ENCODE results near the gene LMF1. TPM values are rescaled to one million over a fixed set of nuclear protein-coding genes. Genes with fewer than 3 reads are reported as not detected.

The LMF1 gene
- total RNA-seq, 1 donor from 2014 or later: 32.1 TPM

DNA sequence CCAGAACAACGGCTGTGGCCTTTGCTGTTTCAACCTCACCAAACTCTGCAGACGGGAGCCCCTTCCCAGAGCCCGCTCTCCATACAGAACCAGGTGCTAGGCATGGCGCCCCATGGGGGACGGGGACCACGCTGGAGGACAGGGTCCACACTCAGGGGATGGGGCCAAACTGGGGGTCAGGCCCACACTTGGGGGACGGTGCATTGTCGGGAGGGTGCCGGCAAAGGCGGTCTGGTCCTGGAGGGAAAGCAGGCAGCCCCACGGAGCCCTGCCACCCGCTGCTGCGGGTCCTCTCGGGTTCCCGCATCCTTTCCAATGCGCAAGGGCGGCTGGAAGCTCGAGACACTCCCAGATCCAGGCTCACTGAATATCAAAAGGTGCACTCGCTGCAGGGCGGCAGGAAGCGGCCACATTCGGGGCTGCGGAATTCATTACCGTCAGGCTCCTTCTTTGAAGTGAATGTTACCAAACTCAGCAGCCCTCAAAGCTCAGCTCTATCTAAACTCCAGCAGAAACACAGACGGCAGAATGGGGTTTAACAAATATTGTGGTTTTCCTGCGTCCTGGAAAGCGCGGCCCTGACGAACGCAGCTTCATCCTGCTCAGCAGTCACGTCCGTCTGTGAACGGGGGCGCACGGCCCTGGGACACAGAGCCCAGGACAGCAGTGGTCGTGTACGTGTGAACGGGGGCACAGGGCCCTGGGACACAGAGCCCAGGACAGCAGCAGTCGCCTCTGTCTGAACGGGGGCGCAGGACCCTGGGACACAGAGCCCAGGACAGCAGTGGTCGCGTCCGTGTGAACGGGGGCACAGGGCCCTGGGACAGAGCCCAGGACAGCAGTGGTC lies 41.3 kb downstream of the LMF1 start:
- no peak for DNase-seq (ENCODE audit: low spot score)

DNA sequence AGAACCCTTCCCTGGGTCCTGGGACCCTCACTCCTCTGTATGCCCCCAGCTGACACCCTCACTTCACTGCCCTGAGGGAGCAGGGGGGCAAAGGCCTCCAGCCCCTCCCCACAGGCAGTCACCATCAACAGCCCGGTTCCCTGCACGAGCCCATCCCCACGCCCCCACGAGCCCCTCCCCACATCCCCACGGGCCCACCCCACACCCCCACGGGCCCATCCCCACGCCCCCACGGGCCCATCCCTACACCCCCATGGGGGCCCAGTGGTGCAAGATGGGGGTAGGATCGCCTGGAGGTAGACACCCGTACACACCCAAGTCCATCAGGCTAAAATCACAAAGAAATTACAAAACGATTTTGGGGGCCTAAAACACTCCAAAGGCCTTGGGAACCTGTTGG lies 42.3 kb downstream of the LMF1 start:
- no peak for DNase-seq (ENCODE audit: low spot score)

- DNase-seq (ENCODE audit: low spot score): no peak
Measured at GRCh38 chr16:927931-928330, 42.9 kb downstream of the LMF1 start.

- DNase-seq (ENCODE audit: low spot score): no peak
Measured at GRCh38 chr16:927406-927805, 43.4 kb downstream of the LMF1 start.

DNA sequence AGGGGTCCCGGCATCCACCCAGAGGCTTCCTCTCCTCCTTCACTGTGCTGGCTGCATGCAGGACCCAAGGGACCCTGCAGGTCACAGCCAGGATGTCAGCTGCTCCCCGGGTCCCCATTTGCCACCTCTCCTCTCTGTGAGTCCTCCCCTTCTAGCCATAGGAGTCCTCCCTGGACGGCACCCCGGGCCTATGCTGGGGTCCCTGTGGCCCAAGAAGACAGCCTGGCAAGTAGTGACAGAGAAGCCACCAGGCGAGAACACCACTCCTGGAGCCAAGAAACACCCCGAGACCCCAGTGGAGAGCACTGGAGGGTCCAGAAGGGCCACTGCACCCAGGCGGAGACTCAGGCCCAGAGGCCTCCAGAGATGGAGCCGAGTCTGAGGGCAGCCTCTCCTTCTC lies 44.1 kb downstream of the LMF1 start:
- DNase-seq (ENCODE audit: low spot score): no peak

DNA sequence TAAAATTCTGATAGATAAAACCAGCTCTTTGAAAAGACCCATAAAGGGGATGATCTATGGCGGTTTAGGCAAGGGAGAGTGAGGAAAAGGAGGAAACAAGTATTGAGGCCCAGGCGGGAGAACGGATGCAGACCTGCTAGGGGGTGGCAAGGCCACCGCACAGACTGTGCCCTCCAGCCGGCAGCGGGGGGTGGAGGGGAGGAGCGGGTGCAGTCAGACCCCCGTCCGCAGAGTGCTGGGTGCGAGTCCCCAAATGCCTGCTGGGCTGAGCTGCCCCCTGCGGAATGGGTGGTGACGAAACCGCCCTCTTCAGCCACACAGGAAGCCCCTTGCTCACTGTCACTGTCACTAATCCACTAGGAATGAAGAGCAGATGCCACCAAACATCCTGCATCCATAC lies 46.0 kb downstream of the LMF1 start:
- DNase-seq (ENCODE audit: low spot score): no peak

GRCh38 chr16:924063-924462 lies 46.7 kb downstream of the LMF1 start:
- no peak for DNase-seq (ENCODE audit: low spot score)

GRCh38 chr16:923184-923583 lies 47.6 kb downstream of the LMF1 start:
- no peak for DNase-seq (ENCODE audit: low spot score)

- no peak for DNase-seq (ENCODE audit: low spot score)
Measured at GRCh38 chr16:922051-922450, 48.7 kb downstream of the LMF1 start.

- DNase-seq (ENCODE audit: low spot score): no peak
Measured at GRCh38 chr16:921321-921905, 49.4 kb downstream of the LMF1 start.

- DNase-seq (ENCODE audit: low spot score): no peak
Measured at GRCh38 chr16:920717-921116, 50.1 kb downstream of the LMF1 start.

GRCh38 chr16:920051-920681 lies 50.6 kb downstream of the LMF1 start:
- no peak for DNase-seq (ENCODE audit: low spot score)

DNA sequence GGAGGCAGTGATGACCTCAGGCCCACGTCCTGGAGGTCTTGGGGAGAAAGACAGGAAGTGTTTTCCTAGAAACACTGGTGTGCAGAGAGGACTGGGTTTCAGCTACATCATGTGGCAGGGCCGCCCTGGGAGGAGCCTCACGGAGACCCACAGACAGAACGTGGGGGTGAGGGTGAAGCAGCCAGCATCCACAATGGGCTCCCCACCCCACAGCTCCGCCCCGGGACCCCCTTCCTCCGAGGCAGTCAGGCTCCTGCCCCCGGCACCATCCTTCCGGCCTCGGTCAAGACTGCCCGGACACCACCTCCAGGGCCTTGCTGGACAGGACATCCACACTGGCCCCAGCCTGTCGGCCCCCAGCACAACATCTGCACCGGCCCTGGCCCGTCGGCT lies 51.1 kb downstream of the LMF1 start:
- DNase-seq (ENCODE audit: low spot score): no peak

GRCh38 chr16:918741-919657 lies 51.8 kb downstream of the LMF1 start:
- no peak for DNase-seq (ENCODE audit: low spot score)

- no peak for DNase-seq (ENCODE audit: low spot score)
Measured at GRCh38 chr16:918068-918467, 52.7 kb downstream of the LMF1 start.

DNA sequence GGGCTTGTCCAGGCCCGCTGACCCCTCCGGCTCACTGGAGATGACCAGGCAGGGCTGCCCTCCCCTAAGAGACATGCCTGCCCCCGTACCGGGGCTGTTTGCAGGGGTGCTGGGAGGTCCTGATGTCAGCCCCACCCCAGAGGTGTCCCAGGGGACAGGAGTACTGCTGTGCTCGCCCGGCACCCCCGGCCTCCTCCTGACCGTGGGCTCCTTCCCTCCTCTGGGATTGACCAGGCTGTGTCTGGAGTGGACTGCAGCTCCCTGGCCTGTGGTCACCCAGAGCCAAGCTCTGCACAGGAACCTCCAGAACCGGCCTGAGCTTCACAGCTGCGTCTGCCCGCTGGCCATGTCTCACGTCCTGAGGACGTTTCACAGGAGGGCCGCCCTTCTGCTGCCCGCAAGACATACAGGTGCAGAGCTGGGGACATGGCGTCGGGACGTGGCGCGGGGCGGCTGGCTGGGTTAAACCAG lies 53.2 kb downstream of the LMF1 start:
- no peak for DNase-seq (ENCODE audit: low spot score)

DNA sequence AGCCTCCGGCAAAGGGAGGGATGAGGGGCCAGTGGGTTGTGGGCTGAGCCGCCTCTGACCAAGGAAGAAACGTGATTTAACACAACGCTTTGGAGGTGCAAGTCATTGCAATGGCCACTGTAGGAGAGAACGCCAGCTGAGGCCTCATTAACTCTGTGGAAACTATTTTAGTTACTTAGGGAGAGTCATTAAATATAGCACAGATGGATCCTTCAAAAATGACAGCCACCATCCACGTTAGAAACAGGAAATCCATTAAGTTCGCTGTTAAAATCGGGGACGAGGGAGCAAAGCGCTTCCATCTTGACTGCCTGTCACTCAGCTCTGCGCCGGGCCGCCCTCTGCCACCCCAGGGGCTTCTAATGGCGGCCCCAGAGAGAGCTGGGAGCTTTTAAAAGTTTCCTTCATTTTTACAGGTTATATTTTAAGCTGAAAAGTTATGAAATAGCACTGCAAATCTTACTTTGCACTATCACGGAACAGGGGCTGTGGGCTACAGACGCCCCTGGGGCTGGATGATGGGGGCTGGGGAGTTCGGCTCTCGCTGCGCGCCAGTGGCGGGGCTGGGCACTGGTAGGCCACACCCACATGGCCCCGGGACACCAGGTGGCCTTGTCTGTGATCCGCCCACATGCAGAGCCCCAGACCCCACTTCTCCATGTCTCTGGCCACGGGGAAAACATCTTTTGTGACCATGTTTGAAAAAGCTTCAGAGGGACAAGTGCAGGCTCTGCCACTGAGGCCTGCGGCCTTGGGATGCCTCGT lies 54.6 kb downstream of the LMF1 start:
- no peak for DNase-seq (ENCODE audit: low spot score)

- DNase-seq (ENCODE audit: low spot score): no peak
Measured at GRCh38 chr16:915546-915945, 55.2 kb downstream of the LMF1 start.

- DNase-seq (ENCODE audit: low spot score): no peak
Measured at GRCh38 chr16:914440-914839, 56.3 kb downstream of the LMF1 start.

DNA sequence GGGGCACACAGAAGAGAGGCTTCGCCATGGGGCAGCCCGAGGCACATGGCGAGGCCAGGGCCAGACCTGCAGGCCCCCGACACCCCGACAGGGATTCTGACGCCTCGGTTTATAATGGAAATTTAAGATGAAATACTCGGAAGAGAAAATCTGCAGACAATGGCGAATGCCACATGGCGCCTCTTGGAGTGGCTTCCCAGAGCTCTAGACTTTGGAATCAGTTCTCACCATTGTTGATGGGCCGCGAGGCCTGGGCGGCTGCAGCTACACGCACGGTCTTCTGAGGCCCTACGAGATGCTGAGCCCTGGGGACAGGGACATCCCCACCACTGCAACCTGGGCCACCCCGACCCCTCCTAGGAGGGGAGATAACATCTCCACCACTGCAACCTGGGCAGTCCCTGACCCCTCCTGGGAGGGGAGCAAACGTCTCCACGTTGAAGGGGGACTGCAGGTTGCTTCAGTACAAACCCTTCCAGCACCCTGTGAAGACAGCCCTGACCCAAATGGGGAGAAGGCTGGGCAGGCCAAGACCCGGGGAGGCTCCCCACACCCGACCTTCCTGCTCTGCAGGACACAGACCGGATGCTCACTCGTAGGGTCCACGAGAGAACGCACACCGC lies 56.9 kb downstream of the LMF1 start:
- no peak for DNase-seq (ENCODE audit: low spot score)
